NT2/D1 (cell line): Measurements from ENCODE around the gene ZNF648.
"Not testable (repeated sequence)": the region's sequence is repeated elsewhere in the genome, so short reads cannot be mapped to it uniquely, and the experiment has no call there.

Source experiments
- SUZ12 ChIP-seq: IDR thresholded peaks from 2 replicates; pipeline ENCODE4 v1.6.1; 2011; ENCODE audit not compliant: insufficient read length, insufficient read depth; ENCODE audit errors: extremely low read depth
- YY1 ChIP-seq: IDR thresholded peaks from 2 replicates; pipeline ENCODE4 v1.6.1; 2011; ENCODE audit not compliant: insufficient read length, insufficient read depth
- ZNF274 ChIP-seq: IDR thresholded peaks from 2 replicates; pipeline ENCODE4 v1.6.1; 2011; ENCODE audit warnings: mild to moderate bottlenecking, low read depth, low read length

GRCh38 chr1:182045481-182045880 lies 16.0 kb downstream of the ZNF648 start:
- TF ChIP-seq SUZ12, ZNF274, YY1: not testable (repeated sequence)
